Measurements from ENCODE around the gene FCER1G. TPM values are rescaled to one million over a fixed set of nuclear protein-coding genes. Genes with fewer than 3 reads are reported as not detected.

FCER1G gene
- total RNA-seq, 4 donors from 2014 or later, result 6.4 to 74.6 (median 52.0) TPM

DNA sequence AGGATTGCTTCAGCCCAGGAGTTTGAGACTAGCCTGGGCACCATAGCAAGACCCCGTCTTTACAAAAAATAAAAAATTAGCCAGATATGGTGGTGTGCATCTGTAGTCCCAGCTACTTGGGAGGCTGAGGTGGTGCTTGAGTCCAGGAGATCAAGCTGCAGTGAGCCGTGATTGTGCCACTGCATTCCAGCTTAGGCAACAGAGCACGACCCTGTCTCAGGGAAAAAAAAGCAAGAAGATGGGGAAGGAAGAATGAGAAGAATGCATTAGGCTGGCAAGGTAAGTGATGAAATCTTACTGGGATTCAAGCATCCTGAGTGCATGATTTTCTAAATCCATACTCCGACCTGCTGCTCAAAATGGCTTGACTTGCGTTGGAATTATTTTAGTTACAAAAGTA is 50.2 kb downstream of the FCER1G start:
- Histone ChIP-seq H3K4me1 (peaks cover 0 to 37% (median 7%) of the 10 kb centered on the region in 3 donors), H3K27me3 (peaks cover 14% of the 10 kb centered on the region), H3K4me3 (no peak overlapping the region), H3K9me3 (no peaks in the 10 kb centered on the region), H3K27ac (no peak overlapping the region), H3K36me3 (no peaks in the 10 kb centered on the region)
- 73 to 83% methylated on average over 3 to 5 of the region's 5 CpGs for WGBS, 2 donors (ENCODE audit: low coverage in 1 of 2)
- TF ChIP-seq EP300 (IDR thresholded peaks at IDR 0.05) (no peak), POLR2A (IDR thresholded peaks at IDR 0.05) (no peak), POLR2AphosphoS5 (IDR thresholded peaks at IDR 0.05) (no peak)
- TF ChIP-seq, protein P1, sequence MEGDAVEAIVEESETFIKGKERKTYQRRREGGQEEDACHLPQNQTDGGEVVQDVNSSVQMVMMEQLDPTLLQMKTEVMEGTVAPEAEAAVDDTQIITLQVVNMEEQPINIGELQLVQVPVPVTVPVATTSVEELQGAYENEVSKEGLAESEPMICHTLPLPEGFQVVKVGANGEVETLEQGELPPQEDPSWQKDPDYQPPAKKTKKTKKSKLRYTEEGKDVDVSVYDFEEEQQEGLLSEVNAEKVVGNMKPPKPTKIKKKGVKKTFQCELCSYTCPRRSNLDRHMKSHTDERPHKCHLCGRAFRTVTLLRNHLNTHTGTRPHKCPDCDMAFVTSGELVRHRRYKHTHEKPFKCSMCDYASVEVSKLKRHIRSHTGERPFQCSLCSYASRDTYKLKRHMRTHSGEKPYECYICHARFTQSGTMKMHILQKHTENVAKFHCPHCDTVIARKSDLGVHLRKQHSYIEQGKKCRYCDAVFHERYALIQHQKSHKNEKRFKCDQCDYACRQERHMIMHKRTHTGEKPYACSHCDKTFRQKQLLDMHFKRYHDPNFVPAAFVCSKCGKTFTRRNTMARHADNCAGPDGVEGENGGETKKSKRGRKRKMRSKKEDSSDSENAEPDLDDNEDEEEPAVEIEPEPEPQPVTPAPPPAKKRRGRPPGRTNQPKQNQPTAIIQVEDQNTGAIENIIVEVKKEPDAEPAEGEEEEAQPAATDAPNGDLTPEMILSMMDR (IDR thresholded peaks at IDR 0.05), result no peak
- no peak for ATAC-seq

DNA sequence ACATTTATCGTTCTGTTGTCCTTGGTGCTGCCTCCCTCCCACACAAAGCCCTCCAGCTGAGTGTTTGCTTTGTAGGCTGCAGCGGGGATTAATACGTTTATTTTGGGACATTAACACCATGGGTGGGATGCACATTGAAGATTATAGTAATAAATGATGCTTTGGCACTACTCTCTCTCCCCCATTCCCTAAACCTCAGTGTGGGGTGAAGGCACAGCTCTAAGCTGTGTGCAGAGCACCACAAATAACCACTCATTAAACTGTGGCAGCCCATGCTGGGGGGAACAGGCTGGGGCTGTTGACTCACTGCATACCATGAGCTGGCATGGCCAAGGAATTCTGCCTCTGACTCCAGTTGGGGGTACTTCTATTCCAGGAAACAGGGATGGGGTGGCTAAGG is 51.1 kb downstream of the FCER1G start:
- H3K4me3 ChIP-seq, result no peak overlapping the region
- ATAC-seq, result no peak
- no peaks in the 10 kb centered on the region for H3K9me3 ChIP-seq
- TF ChIP-seq, protein P1 (IDR thresholded peaks at IDR 0.05), result no peak
- TF ChIP-seq POLR2AphosphoS5 (IDR thresholded peaks at IDR 0.05), result no peak
- TF ChIP-seq POLR2A (IDR thresholded peaks at IDR 0.05), result no peak
- no peak for TF ChIP-seq EP300 (IDR thresholded peaks at IDR 0.05)
- H3K27me3 ChIP-seq, result peaks cover 5% of the 10 kb centered on the region
- no peaks in the 10 kb centered on the region for H3K36me3 ChIP-seq
- H3K4me1 ChIP-seq, result peaks cover 0 to 28% (median 7%) of the 10 kb centered on the region in 3 donors
- 28% methylated on average over 3 of the region's 3 CpGs; no CpG with 5 or more reads in 1 of the 2 donors for WGBS, 2 donors (ENCODE audit: low coverage in 1 of 2)
- H3K27ac ChIP-seq, result peak overlapping the region in 3 of 4 donors; percentile 7 to 35 (median 32)

DNA sequence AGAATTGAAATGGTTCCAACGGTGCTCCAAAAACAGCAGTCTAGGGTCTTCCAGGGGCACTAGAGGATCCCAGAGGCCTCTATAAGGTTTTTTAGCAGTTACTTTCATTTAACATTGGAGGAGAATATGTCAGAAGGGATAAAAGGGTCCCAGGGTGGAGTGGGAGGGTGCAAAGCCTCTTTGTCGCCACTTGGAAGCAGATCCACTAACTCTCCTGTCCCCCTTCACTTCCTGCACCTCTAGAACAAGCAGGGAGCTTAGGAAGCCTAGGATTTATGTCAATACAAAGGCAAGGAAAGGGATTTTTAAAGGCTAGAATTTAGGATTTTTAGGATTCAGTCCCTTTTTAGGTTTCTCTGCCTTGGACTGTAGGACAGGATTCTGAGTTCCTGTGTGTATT is 51.7 kb downstream of the FCER1G start:
- no peak for TF ChIP-seq POLR2AphosphoS5 (IDR thresholded peaks at IDR 0.05)
- TF ChIP-seq, protein P1 (IDR thresholded peaks at IDR 0.05), result no peak
- no peak for TF ChIP-seq POLR2A (IDR thresholded peaks at IDR 0.05)
- no peak for TF ChIP-seq EP300 (IDR thresholded peaks at IDR 0.05)
- Histone ChIP-seq H3K9me3 (no peaks in the 10 kb centered on the region), H3K27ac (peak overlapping the region in 3 of 4 donors; percentile 7 to 51 (median 32)), H3K27me3 (no peaks in the 10 kb centered on the region), H3K4me1 (peaks cover 0 to 21% (median 7%) of the 10 kb centered on the region in 3 donors), H3K36me3 (no peaks in the 10 kb centered on the region), H3K4me3 (no peak overlapping the region)
- ATAC-seq, result no peak
- WGBS, 2 donors (ENCODE audit: low coverage in 1 of 2), result 13 to 55% methylated on average over 1 to 2 of the region's 2 CpGs

DNA sequence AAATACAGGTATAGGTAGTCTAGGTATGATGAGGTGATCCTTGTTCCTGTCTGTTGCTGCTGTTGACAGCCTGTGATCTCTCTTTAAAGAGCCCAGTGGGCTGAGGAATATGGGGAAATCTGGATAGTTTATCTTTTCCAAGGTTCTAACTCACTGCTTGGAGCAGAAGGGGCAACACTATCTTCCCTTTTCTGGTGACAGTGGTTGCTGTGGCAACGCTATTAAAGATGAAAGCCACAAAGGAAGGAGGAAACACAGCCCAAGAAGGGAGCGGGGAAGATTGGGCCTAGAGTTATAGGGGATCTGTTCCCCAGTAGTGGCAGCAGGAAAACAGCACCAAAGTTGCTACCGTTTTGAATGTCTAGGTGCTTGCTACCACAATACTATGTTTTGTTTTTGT is 52.2 kb downstream of the FCER1G start:
- H3K27me3 ChIP-seq, result no peaks in the 10 kb centered on the region
- no peaks in the 10 kb centered on the region for H3K36me3 ChIP-seq
- no peak overlapping the region for H3K4me3 ChIP-seq
- peaks cover 0 to 20% (median 7%) of the 10 kb centered on the region in 3 donors for H3K4me1 ChIP-seq
- peak overlapping the region in 3 of 4 donors; percentile 7 to 51 (median 32) for H3K27ac ChIP-seq
- 57 to 68% methylated on average over 3 of the region's 3 CpGs for WGBS, 2 donors (ENCODE audit: low coverage in 1 of 2)
- no peak for ATAC-seq
- TF ChIP-seq, protein P1 (IDR thresholded peaks at IDR 0.05), result no peak
- no peak for TF ChIP-seq POLR2A (IDR thresholded peaks at IDR 0.05)
- no peak for TF ChIP-seq POLR2AphosphoS5 (IDR thresholded peaks at IDR 0.05)
- no peak for TF ChIP-seq EP300 (IDR thresholded peaks at IDR 0.05)
- no peaks in the 10 kb centered on the region for H3K9me3 ChIP-seq

Other genes starting within 250 kb of the FCER1G start
- 10 to 100 TPM in 1 of 4 donors, 1 to 10 TPM in 3; 4.5 to 28.2 (median 9.9) TPM for gene F11R, start 194.1 kb upstream of the FCER1G start, total RNA-seq
- 10 to 100 TPM; 18.1 to 52.1 (median 29.4) TPM for gene TSTD1, start 176.3 kb upstream of the FCER1G start, total RNA-seq
- 10 to 100 TPM; 50.9 to 79.4 (median 60.5) TPM for gene USF1, start 169.3 kb upstream of the FCER1G start, total RNA-seq
- 10 to 100 TPM in 1 of 4 donors, 1 to 10 TPM in 3; 1.9 to 11.6 (median 4.4) TPM for gene ARHGAP30, start 145.4 kb upstream of the FCER1G start, total RNA-seq
- 1 to 10 TPM in 1 of 4 donors, under 1 TPM in 1, not detected in 2; 0.27 to 1.9 TPM for gene NECTIN4, start 125.7 kb upstream of the FCER1G start, total RNA-seq
- gene KLHDC9, start 116.9 kb upstream of the FCER1G start, total RNA-seq, result 10 to 100 TPM in 2 of 4 donors, 1 to 10 TPM in 2; 3.5 to 22.6 (median 8.6) TPM
- 10 to 100 TPM; 26.2 to 40.8 (median 31.4) TPM for gene PFDN2, start 97.3 kb upstream of the FCER1G start, total RNA-seq
- gene NIT1, start 97.2 kb upstream of the FCER1G start, total RNA-seq, result 10 to 100 TPM; 30.4 to 61.9 (median 32.8) TPM
- 10 to 100 TPM; 34.2 to 54.4 (median 41.7) TPM for gene DEDD, start 82.6 kb upstream of the FCER1G start, total RNA-seq
- gene UFC1, start 61.3 kb upstream of the FCER1G start, total RNA-seq, result 10 to 100 TPM; 60.5 to 83.7 (median 72.8) TPM
- gene USP21, start 55.8 kb upstream of the FCER1G start, total RNA-seq, result 10 to 100 TPM in 3 of 4 donors, 1 to 10 TPM in 1; 10.0 to 27.6 (median 14.7) TPM
- 10 to 100 TPM; 10.5 to 27.4 (median 17.6) TPM for gene PPOX, start 48.9 kb upstream of the FCER1G start, total RNA-seq
- 10 to 100 TPM; 14.8 to 26.4 (median 19.5) TPM for gene B4GALT3, start 37.8 kb upstream of the FCER1G start, total RNA-seq
- gene ADAMTS4, start 16.2 kb upstream of the FCER1G start, total RNA-seq, result 10 to 100 TPM in 1 of 4 donors, 1 to 10 TPM in 3; 3.7 to 60.6 (median 6.7) TPM
- gene NDUFS2, start 12.9 kb upstream of the FCER1G start, total RNA-seq, result 100 to 1,000 TPM in 2 of 4 donors, 10 to 100 TPM in 2; 93.4 to 121 (median 100) TPM
- gene APOA2, start 8.3 kb downstream of the FCER1G start, total RNA-seq, result not detected
- gene TOMM40L, start 10.8 kb downstream of the FCER1G start, total RNA-seq, result 10 to 100 TPM in 3 of 4 donors, 1 to 10 TPM in 1; 9.3 to 24.3 (median 14.0) TPM
- not detected for gene NR1I3, start 22.9 kb downstream of the FCER1G start, total RNA-seq
- gene PCP4L1, start 43.5 kb downstream of the FCER1G start, total RNA-seq, result 10 to 100 TPM in 1 of 4 donors, 1 to 10 TPM in 3; 1.6 to 13.8 (median 5.7) TPM
- 10 to 100 TPM in 2 of 4 donors, 1 to 10 TPM in 2; 5.3 to 18.7 (median 9.4) TPM for gene MPZ, start 94.7 kb downstream of the FCER1G start, total RNA-seq
- gene SDHC, start 99.1 kb downstream of the FCER1G start, total RNA-seq, result 10 to 100 TPM in 3 of 4 donors, 1 to 10 TPM in 1; 7.5 to 59.1 (median 37.2) TPM
- not detected for gene CFAP126, start 152.6 kb downstream of the FCER1G start, total RNA-seq